GM12891 (cell line): ENCODE data around the gene PCDH9.

Experiments used
- PAX5 ChIP-seq: IDR thresholded peaks from 2 replicates; pipeline ENCODE4 v1.6.1; 2011; ENCODE audit warnings: low read length, moderate library complexity, mild to moderate bottlenecking; ENCODE audit not compliant: insufficient read depth, severe bottlenecking
- POLR2A ChIP-seq: IDR thresholded peaks from 2 replicates; pipeline ENCODE4 v1.6.1; 2011; ENCODE audit warnings: low read depth, low read length, control low read depth
- POLR2AphosphoS5 ChIP-seq: IDR thresholded peaks from 2 replicates; pipeline ENCODE4 v1.6.1; 2011; ENCODE audit warnings: low read depth, low read length, control low read depth
- SPI1 ChIP-seq: IDR thresholded peaks from 2 replicates; pipeline ENCODE4 v1.6.1; 2011; ENCODE audit warnings: low read depth, low read length, control low read depth
- TAF1 ChIP-seq: IDR thresholded peaks from 2 replicates; pipeline ENCODE4 v1.6.1; 2011; ENCODE audit warnings: low read depth, low read length, control low read depth

- TF ChIP-seq POLR2AphosphoS5 (no peak), TAF1 (no peak), POLR2A (no peak), PAX5 (no peak), SPI1 (no peak)
Measured at GRCh38 chr13:66409542-66409941, 820.6 kb downstream of the PCDH9 start.
